VCaP (cell line): ENCODE data around the gene PARD3B.

Experiments
- H3K27ac ChIP-seq: fragments of 450-650 bp; 2 replicates; pipeline ENCODE4 v1.5.1; 2017
- CTCF ChIP-seq: fragments of 450-650 bp; conservative IDR thresholded peaks from 2 replicates; pipeline ENCODE4 v1.5.1; 2017; ENCODE audit warnings: mild to moderate bottlenecking, moderate library complexity

PARD3B gene

GRCh38 chr2:204657024-204657423 is 111.7 kb downstream of the PARD3B start:
- no peak for TF ChIP-seq CTCF
- no peak overlapping the region for H3K27ac ChIP-seq

- no peak for TF ChIP-seq CTCF
- no peak overlapping the region for H3K27ac ChIP-seq
Observed at GRCh38 chr2:204662956-204663355, 117.7 kb downstream of the PARD3B start.

- H3K27ac ChIP-seq, result no peak overlapping the region
- no peak for TF ChIP-seq CTCF
Observed at GRCh38 chr2:204663816-204664425, 118.6 kb downstream of the PARD3B start.

- H3K27ac ChIP-seq, result no peak overlapping the region
- no peak for TF ChIP-seq CTCF
Observed at GRCh38 chr2:204664708-204665121, 119.4 kb downstream of the PARD3B start.

GRCh38 chr2:204665207-204665606 is 119.9 kb downstream of the PARD3B start:
- no peak for TF ChIP-seq CTCF
- no peak overlapping the region for H3K27ac ChIP-seq

- TF ChIP-seq CTCF, result no peak
- H3K27ac ChIP-seq, result no peak overlapping the region
Observed at GRCh38 chr2:204665771-204666170, 120.5 kb downstream of the PARD3B start.

- no peak overlapping the region for H3K27ac ChIP-seq
- TF ChIP-seq CTCF, result no peak
Observed at GRCh38 chr2:204667990-204668389, 122.7 kb downstream of the PARD3B start.
